K562 (cell line): ENCODE measurements around the gene ZNF785. TPM values are rescaled to one million over a fixed set of nuclear protein-coding genes. Genes with fewer than 3 reads are reported as not detected.

ENCODE experiments used
- ASH1L ChIP-seq: fragments of 450-650 bp; IDR thresholded peaks from 2 replicates; pipeline ENCODE4 v1.6.1; 2018; ENCODE audit warnings: borderline replicate concordance, mild to moderate bottlenecking, low read depth; ENCODE audit not compliant: partially characterized antibody
- CCNT2 ChIP-seq: IDR thresholded peaks from 2 replicates; pipeline ENCODE4 v1.6.1; 2011; ENCODE audit warnings: borderline replicate concordance, low read depth, mild to moderate bottlenecking, moderate library complexity, mixed read lengths, low read length; ENCODE audit not compliant: insufficient read length; ENCODE audit errors: extremely low read depth
- CTCF ChIP-seq, 3 experiments: IDR thresholded peaks in 2 of 3; conservative IDR thresholded peaks in 1 of 3; 2 replicates each; pipeline ENCODE4 v1.5.1; 2011 to 2012; ENCODE audit warnings: low read length in 3 of 3, mild to moderate bottlenecking in 3 of 3, control low read depth in 2 of 3, improper control_type of control experiment in 1 of 3, inconsistent platforms in 1 of 3, low read depth in 1 of 3, mixed read lengths in 1 of 3, moderate library complexity in 1 of 3; ENCODE audit not compliant: insufficient read depth in 2 of 3
- MGA ChIP-seq: fragments of 450-650 bp; IDR thresholded peaks from 2 replicates; pipeline ENCODE4 v1.6.1; 2016; ENCODE audit warnings: mild to moderate bottlenecking, moderate library complexity
- RAD51 ChIP-seq: fragments of 450-650 bp; IDR thresholded peaks from 2 replicates; pipeline ENCODE4 v1.7.1; 2016; ENCODE audit warnings: low read depth, mild to moderate bottlenecking, borderline replicate concordance
- SFPQ ChIP-seq: fragments of 200-400 bp; formaldehyde crosslinking; IDR thresholded peaks from 2 replicates; pipeline ENCODE4 v1.6.1; 2017; ENCODE audit warnings: mild to moderate bottlenecking, low read depth, low read length, moderate library complexity
- polyA plus RNA-seq, 8 experiments: library from polyadenylated mRNA; depleted of rRNA in 4 of 8; stranded (reverse) in 5 of 8; unstranded in 3 of 8; fragments of >200 nt; fragmentation: Nextera tagmentation in 2 of 8; fragmentation: Illumina TruSeq in 1 of 8; extraction: Ambion mirVana in 2 of 8; extraction: Trizol in 1 of 8; gene quantifications; 2 replicates each; pipeline versions ENCODE4 v1.2.1 to v1.2.3, GENCODE V29; 2011 to 2014; ENCODE audit warnings: inconsistent platforms in 1 of 8, missing spikeins in 1 of 8
- total RNA-seq, 7 experiments: library from RNA; depleted of rRNA in 6 of 7; stranded (reverse); fragments of >200 nt in 6 of 7; fragmentation: Illumina TruSeq in 2 of 7; extraction: Trizol in 2 of 7; gene quantifications; 2 replicates each; pipeline versions ENCODE4 v1.2.1 to v1.2.3, GENCODE V29; 2011 to 2021; ENCODE audit warnings: low replicate concordance in 1 of 7

Gene ZNF785
- total and polyA plus RNA-seq, 9 of the 15 experiments (the other 6 are each of a cell fraction or from before 2014, with no cell fraction given) = 0.64 to 11.0 (median 6.4) TPM

- TF ChIP-seq MGA = no peak
- TF ChIP-seq CCNT2 = no peak
- TF ChIP-seq RAD51 = no peak
- no peak for TF ChIP-seq ASH1L
- TF ChIP-seq CTCF (IDR thresholded peaks at IDR 0.05 in 2 of 3, conservative IDR thresholded peaks at IDR 0.05 in 1 of 3; ENCODE audit: insufficient read depth in 2 of 3, low read depth in 1 of 3, low read length in 3 of 3) = no peak
- TF ChIP-seq SFPQ = no peak
Measured at GRCh38 chr16:30539000-30539964, 46.2 kb downstream of the ZNF785 start (continued).
